Prostate gland (tissue), 2 donors: ENCODE data around the gene STAB1.

Source experiments
- POLR2A ChIP-seq: fragments of 450-650 bp; IDR thresholded peaks from one replicate; pipeline ENCODE4 v1.6.1; 2016; ENCODE audit warnings: antibody characterized with exemption, mild to moderate bottlenecking
- TF ChIP-seq, protein P1 (sequence below), 4 experiments: fragments of 200-600 bp in 2 of 4; fragments of 450-650 bp in 2 of 4; sonication (generic) in 2 of 4; IDR thresholded peaks; 1 replicate in 3 of 4; 2 replicates in 1 of 4; pipeline ENCODE4 v1.5.1; 2016 to 2019; ENCODE audit warnings: antibody characterized with exemption in 4 of 4, mild to moderate bottlenecking in 2 of 4, moderate library complexity in 2 of 4

GRCh38 chr3:52554026-52554755, 59.1 kb downstream of the STAB1 start:
- no peak for TF ChIP-seq POLR2A
- TF ChIP-seq, protein P1, sequence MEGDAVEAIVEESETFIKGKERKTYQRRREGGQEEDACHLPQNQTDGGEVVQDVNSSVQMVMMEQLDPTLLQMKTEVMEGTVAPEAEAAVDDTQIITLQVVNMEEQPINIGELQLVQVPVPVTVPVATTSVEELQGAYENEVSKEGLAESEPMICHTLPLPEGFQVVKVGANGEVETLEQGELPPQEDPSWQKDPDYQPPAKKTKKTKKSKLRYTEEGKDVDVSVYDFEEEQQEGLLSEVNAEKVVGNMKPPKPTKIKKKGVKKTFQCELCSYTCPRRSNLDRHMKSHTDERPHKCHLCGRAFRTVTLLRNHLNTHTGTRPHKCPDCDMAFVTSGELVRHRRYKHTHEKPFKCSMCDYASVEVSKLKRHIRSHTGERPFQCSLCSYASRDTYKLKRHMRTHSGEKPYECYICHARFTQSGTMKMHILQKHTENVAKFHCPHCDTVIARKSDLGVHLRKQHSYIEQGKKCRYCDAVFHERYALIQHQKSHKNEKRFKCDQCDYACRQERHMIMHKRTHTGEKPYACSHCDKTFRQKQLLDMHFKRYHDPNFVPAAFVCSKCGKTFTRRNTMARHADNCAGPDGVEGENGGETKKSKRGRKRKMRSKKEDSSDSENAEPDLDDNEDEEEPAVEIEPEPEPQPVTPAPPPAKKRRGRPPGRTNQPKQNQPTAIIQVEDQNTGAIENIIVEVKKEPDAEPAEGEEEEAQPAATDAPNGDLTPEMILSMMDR (IDR thresholded peaks at IDR 0.05) = no peak
